ENCODE results near the gene TOB1. TPM values are rescaled to one million over a fixed set of nuclear protein-coding genes. Genes with fewer than 3 reads are reported as not detected.

Gene TOB1
- total RNA-seq, 4 donors from 2014 or later: 130 to 156 (median 142) TPM

DNA sequence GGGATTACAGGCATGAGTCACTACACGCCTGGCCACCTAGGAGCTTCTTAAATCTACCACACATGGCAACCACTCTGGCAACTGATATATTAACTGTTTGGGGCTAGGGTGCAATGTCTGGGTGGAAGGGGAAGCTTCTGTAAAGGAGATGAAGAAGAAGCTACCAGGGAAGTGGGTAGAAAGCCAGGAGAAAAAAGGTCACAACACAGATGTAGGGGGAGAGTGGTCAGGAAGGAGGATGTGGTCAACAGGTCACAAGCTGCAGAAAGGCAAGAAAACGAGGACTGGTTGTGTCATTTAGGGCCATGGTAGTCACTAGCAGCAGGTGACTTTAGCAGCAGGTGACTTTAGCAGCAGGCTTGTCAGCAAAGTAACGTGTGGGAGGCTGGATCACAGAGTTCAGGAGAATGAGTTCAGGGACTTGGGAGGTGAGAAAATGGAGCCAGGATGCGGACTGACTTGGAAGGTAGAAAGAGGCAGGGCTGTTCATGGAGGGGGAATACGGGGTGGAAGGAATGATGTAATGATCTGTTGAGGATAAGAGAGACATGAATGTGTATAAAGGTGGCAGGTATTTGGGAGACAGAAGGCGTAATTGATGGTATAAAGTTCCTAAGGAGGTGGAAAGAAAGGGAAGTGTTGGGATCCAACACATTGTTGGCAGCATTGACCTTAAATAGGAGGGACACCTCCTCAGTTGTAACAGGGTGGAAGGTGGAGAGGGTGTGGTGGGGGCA lies 47.1 kb downstream of the TOB1 start:
- DNase-seq (ENCODE audit: low spot score in 2 of 2): no peak
- intact Hi-C loops (cut with DNase I; ENCODE audit: low total_unique reads): no loop called here
- WGBS, 2 donors: 60 to 62% methylated on average over 6 of the region's 6 CpGs
- no peak overlapping the region for H3K4me3 ChIP-seq (ENCODE audit: low read depth, poor library complexity, severe bottlenecking)
- TF ChIP-seq, protein P1, sequence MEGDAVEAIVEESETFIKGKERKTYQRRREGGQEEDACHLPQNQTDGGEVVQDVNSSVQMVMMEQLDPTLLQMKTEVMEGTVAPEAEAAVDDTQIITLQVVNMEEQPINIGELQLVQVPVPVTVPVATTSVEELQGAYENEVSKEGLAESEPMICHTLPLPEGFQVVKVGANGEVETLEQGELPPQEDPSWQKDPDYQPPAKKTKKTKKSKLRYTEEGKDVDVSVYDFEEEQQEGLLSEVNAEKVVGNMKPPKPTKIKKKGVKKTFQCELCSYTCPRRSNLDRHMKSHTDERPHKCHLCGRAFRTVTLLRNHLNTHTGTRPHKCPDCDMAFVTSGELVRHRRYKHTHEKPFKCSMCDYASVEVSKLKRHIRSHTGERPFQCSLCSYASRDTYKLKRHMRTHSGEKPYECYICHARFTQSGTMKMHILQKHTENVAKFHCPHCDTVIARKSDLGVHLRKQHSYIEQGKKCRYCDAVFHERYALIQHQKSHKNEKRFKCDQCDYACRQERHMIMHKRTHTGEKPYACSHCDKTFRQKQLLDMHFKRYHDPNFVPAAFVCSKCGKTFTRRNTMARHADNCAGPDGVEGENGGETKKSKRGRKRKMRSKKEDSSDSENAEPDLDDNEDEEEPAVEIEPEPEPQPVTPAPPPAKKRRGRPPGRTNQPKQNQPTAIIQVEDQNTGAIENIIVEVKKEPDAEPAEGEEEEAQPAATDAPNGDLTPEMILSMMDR (IDR thresholded peaks at IDR 0.05): no peak
- TF ChIP-seq POLR2A (IDR thresholded peaks at IDR 0.05): no peak

DNA sequence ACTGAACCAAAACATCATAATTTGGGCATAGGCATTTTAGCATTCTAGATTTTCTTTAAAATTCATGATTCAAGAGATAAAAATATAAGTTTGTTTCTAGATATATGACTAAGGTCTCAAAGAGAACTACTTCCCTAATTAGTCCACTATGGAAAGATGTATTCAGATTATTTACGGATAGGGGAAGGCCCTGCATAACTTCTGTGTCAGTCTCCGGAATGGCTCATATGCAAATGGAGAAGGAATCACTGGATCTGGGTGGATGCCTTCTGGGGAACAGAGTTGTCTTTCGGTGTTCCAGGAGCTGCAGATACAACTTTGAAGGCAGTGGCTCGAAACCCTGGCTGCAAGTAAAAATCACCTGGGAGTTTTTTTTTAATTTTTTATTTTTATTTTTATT lies 47.9 kb downstream of the TOB1 start:
- DNase-seq (ENCODE audit: low spot score in 2 of 2): no peak
- no peak for TF ChIP-seq POLR2A (IDR thresholded peaks at IDR 0.05)
- TF ChIP-seq, protein P1 (IDR thresholded peaks at IDR 0.05): no peak
- intact Hi-C loops (cut with DNase I; ENCODE audit: low total_unique reads): no loop called here
- H3K4me3 ChIP-seq (ENCODE audit: low read depth, poor library complexity, severe bottlenecking): no peak overlapping the region
- WGBS, 2 donors: 57 to 63% methylated on average over 4 of the region's 4 CpGs

DNA sequence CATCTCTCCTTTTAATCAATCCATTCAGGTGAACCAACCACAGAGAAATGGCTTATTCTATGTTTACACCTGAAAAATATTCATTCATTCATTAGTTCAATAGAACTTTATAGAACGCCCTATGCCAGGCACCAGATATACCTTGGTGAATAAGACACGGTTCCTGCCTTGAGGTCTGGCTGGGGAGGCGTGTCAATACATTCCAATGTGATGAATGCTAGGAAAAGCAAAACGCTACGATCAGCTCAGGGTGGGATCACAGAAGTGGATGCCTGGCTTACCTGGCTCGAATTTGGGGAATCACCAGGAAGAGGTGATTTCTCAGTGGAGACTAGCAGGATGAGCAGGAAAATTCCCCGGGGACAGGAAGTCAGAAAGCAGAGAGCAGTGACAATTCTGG lies 48.3 kb downstream of the TOB1 start:
- TF ChIP-seq, protein P1 (IDR thresholded peaks at IDR 0.05): no peak
- no peak for TF ChIP-seq POLR2A (IDR thresholded peaks at IDR 0.05)
- DNase-seq (ENCODE audit: low spot score in 2 of 2): no peak
- 35 to 42% methylated on average over 7 of the region's 7 CpGs for WGBS, 2 donors
- H3K4me3 ChIP-seq (ENCODE audit: low read depth, poor library complexity, severe bottlenecking): no peak overlapping the region
- intact Hi-C loops (cut with DNase I; ENCODE audit: low total_unique reads): no loop called here

DNA sequence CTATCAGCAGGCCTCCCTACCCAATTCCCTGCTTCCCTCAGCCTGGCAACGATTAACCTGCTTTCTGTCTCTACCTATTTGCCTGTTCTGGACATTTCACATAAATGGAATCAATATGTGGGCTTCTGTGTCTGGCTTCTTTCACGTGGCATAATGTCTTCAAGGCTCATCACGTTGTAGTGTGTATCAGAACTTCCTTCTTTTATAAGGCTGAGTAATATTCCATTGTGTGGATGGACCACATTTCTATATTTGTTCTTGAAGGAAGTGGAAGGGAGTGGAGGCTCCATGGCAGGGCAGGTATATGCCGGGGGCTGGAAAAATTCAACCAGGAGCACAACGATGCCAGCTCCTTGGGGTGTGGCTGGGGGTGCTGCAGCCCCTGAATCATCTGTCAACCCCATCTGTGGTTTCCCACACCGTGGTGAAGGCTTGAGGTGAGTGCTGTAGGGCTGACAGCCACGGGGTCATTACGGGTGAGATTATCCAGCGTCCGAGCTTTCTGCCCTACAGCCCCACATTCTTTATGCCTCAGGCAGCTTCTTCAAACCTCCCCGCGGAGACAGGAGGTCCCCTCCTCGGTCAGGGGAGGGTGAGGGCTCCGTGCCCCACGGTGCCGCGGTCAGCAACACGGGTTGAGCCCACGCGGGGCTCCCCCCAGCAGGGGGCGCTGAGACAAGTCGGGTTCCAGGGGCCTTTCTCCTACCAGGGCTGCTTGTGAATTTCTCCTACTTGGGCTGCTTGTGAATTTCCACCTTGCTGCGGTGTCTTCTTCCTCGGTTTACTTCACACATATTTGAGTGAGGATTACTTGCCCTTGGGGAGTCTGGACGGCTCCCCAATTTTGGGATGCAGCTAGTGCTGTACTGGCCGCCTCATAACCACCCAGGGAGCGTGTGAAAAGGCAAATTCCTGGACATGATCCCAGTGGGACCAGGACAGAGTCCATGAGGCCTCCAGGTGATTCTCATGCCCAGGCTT lies 49.1 kb downstream of the TOB1 start:
- TF ChIP-seq, protein P1 (IDR thresholded peaks at IDR 0.05): no peak
- no peak for TF ChIP-seq POLR2A (IDR thresholded peaks at IDR 0.05)
- WGBS, 2 donors: 21 to 25% methylated on average over 26 to 27 of the region's 27 CpGs
- no peak overlapping the region for H3K4me3 ChIP-seq (ENCODE audit: low read depth, poor library complexity, severe bottlenecking)
- intact Hi-C loops (cut with DNase I; ENCODE audit: low total_unique reads): no loop called here
- DNase-seq (ENCODE audit: low spot score in 2 of 2): no peak

DNA sequence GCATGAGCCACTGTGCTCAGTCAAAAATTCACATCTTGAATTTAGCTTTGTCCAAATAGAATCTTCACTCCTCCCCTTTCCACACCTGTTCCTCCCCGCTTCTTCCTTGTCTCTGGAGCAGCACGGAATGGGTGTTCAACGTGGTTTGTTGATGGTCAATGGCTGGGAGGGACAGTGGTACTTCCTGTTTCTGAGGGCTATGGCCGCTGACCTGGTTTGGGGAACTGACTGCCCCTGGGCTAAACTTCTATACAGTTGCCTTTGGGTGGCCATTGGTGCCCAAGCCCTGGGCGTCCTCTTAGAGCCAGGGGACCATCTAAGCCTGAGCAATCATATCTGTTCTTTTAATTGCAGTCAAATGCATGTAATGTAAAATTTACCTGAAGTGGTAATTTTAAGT lies 49.9 kb downstream of the TOB1 start:
- DNase-seq (ENCODE audit: low spot score in 2 of 2): no peak
- intact Hi-C loops (cut with DNase I; ENCODE audit: low total_unique reads): no loop called here

More for the DNA sequence above, 49.9 kb downstream of the TOB1 start:
- H3K4me3 ChIP-seq (ENCODE audit: low read depth, poor library complexity, severe bottlenecking): no peak overlapping the region
- TF ChIP-seq POLR2A (IDR thresholded peaks at IDR 0.05): no peak
- TF ChIP-seq, protein P1 (IDR thresholded peaks at IDR 0.05): no peak
- WGBS, 2 donors: 77 to 91% methylated on average over 5 of the region's 5 CpGs
